ENCODE data around the gene OR6P1.

The OR6P1 gene, protein sequence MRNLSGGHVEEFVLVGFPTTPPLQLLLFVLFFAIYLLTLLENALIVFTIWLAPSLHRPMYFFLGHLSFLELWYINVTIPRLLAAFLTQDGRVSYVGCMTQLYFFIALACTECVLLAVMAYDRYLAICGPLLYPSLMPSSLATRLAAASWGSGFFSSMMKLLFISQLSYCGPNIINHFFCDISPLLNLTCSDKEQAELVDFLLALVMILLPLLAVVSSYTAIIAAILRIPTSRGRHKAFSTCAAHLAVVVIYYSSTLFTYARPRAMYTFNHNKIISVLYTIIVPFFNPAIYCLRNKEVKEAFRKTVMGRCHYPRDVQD

GRCh38 chr1:158570480-158570879 is at the start of gene OR6P1:
OR6P1 (minus strand) TSS chr1:158570580; CDS start chr1:158563604, 6,976 bp downstream.
- no peak for DNase-seq

DNA sequence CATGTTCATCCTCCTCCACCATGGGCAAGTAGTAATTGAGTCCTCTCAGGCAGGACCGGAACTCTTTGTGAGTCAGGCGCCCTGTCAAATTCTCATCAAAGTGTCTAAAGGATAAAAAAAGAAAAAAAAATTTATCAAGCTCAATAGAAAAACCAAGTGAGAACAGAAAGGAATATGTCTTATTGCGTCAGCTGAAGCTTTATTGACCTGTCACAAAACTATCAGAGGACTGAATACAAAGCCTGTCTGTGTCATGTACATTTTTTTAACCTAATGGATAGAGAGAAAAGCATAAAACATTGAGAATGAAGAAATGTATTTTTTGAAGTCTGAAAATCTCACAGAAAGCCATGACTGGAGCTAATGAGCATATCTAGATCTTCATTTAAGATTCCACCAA is 43.4 kb upstream of the OR6P1 start:
- DNase-seq: no peak

- no peak for DNase-seq
Observed at GRCh38 chr1:158611916-158612315, 41.5 kb upstream of the OR6P1 start.

DNA sequence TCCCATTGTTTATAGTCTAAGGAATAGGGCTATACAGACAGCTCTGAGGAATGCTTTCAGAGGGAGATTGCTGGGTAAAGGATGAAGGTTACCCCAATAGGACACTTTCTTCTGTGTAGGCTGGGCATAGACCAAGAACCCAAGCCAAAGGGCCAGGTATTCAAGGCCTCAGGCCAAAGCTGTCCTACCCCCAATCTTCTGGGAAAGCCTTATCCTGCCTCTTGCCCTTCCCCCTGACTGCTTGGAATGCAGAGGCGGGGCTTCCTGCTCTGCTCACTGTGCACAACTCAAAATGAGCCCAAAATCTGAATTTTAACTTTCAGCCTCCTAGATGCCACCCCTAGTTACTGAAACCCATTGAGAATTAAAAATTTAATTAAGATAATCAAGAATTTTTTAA is 36.9 kb upstream of the OR6P1 start:
- DNase-seq: no peak

GRCh38 chr1:158604968-158605367 is 34.6 kb upstream of the OR6P1 start, which contains the start of gene OR10Z1:
OR10Z1 (plus strand) TSS chr1:158605268; CDS start chr1:158606439, 1,171 bp downstream.
- DNase-seq: no peak

DNA sequence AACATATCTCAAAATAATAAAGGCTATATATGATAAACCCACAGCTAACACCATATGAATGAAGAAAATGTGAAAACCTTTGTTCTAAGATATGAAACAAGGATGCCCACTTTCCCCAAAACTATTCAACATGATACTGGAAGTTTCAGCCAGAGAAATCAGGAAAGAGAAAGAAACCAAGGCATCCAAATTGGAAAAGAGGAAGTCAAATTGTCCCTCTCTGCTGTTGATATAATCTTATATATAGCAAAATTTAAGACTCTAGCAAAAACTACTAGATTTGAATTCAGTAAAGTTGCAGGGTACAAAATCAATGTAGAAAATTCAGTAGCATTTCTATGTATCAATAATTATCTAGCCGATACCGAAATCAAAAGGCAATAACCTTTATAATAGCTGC is 30.4 kb upstream of the OR6P1 start:
- no peak for DNase-seq

DNA sequence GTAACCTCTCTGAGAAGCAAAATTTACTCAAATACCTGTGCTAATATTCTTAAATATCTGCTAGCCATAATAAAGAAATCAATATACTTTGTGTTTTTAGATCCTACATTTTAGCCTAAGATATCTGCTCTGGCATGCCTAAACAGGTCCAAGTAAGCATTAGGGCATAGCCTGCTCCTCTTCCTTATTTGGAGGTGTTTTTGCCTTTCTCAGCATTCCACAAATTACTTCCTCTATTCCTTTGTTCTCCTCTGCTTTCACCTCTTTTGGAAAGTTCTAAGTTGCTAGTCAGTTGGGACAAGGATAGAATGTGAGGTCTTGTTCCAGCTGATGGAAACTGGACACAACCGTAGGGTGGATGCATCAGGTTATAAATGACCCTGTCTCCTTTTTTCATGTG is 16.6 kb upstream of the OR6P1 start:
- no peak for DNase-seq

GRCh38 chr1:158583962-158584361 is 13.6 kb upstream of the OR6P1 start:
- no peak for DNase-seq

GRCh38 chr1:158579733-158580132 is 9.4 kb upstream of the OR6P1 start, which contains the start of gene OR10X1:
OR10X1 (minus strand) TSS chr1:158579899; CDS start chr1:158579899, 0 bp downstream.
- no peak for DNase-seq

- no peak for DNase-seq
Observed at GRCh38 chr1:158577561-158577960, 7.2 kb upstream of the OR6P1 start.

- no peak for DNase-seq
Observed at GRCh38 chr1:158572226-158572625, 1.8 kb upstream of the OR6P1 start.

- DNase-seq: peak; percentile 60
Observed at GRCh38 chr1:158564608-158565007, 5.8 kb downstream of the OR6P1 start.

DNA sequence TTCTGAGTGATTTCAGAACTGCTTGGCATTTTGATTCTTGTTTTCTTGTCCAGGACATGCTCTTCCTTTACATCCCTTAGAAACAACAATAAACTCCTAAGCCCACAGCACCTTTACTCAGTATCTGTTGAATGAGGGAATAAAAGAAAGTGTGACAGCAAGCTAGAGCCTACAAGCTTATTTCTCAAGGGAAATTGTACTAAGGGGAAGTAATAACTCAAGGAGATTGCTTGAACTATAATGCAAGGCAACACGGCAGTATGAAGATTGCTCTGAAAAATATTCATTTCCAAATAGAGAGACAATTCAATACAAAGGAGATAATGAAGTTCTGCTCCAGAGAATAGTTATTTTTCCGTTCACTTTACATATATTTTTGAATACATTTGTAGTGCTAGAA is 6.5 kb downstream of the OR6P1 start:
- DNase-seq: no peak

DNA sequence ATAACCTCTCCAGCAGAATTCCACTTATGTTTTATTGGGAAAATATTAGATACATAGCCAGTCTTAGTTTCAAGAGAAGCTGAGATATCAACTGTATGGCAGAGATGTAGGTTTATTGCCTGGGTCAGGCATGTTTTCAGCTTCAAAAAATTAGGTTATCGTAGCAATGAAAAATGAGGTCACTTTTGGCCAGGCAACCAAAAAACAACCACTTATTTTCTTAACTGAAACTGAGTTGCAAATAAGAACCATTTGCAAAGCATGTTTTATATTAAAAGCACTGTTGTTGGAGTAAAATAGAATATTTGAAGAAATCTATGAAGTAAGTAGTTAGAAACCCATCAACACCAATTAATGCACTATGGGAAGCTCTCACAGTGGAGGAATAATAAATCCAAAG is 10.7 kb downstream of the OR6P1 start:
- DNase-seq: no peak

DNA sequence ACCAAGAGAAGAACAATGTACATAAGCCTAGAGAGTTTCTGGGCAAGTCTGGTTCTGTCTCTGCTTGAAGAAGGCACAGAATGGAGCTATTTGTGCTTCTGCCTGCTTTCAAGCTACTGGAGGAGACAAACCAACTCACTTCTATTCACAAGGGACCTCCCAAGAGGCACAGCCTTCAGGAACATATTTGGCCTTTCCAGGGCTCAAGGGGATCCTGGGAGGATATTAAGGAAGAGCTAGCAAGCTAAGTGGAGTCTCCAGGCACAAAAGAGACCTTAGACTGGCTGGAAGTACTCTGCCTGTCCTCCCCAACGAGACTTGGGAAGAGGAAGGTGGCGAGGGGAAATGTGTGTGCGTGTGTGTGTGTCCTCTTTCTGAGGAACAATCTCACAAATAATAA is 16.0 kb downstream of the OR6P1 start, which contains the start of gene OR6Y1:
Gene OR6Y1 (minus strand): TSS at position 54 of the 400 bp plus-strand sequence. CDS start 6,300 bp downstream, outside the sequence.
- no peak for DNase-seq

DNA sequence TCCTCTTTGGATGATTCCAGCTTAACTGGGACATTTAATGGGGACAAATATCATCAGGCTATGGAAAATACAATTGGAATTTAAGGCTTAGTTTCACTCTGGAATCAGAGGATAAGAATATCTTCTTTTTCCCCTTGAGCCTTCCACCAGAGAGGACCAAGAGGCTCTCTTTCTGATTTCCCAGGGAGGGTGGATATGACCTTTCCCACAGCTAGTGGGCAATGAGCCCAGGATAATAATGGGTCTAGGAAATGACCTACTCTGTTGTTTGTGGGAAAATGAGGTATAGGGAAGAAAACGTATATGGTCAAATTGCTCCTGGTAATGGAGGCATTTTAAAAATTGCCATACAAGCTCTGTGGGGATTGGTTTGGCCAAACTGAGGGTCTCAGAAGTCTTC is 18.1 kb downstream of the OR6P1 start:
- DNase-seq: no peak

GRCh38 chr1:158547533-158547932 is 22.8 kb downstream of the OR6P1 start:
- no peak for DNase-seq

DNA sequence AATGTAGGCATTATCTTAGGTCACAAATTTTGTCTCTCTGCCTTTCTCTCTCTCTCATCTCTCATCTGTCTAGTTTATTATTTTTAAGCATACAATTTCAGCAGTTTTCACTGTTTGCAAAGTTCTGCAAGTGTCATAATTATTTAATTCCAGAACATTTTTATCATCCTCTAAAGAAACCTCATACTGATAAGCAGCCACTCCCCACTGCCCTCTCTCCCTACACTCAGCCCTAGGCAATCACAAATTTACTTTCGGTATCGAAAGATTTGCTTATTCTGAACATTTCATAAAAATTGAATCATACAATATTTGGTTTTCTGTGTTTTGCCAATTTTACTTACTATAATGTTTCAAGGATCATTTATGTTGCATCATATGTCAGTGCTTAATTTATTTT is 32.8 kb downstream of the OR6P1 start:
- no peak for DNase-seq

- DNase-seq: no peak
Observed at GRCh38 chr1:158534496-158534895, 35.9 kb downstream of the OR6P1 start.

GRCh38 chr1:158527190-158527815 is 43.1 kb downstream of the OR6P1 start:
- DNase-seq: no peak

- DNase-seq: no peak
Observed at GRCh38 chr1:158521666-158522058, 48.7 kb downstream of the OR6P1 start.

DNA sequence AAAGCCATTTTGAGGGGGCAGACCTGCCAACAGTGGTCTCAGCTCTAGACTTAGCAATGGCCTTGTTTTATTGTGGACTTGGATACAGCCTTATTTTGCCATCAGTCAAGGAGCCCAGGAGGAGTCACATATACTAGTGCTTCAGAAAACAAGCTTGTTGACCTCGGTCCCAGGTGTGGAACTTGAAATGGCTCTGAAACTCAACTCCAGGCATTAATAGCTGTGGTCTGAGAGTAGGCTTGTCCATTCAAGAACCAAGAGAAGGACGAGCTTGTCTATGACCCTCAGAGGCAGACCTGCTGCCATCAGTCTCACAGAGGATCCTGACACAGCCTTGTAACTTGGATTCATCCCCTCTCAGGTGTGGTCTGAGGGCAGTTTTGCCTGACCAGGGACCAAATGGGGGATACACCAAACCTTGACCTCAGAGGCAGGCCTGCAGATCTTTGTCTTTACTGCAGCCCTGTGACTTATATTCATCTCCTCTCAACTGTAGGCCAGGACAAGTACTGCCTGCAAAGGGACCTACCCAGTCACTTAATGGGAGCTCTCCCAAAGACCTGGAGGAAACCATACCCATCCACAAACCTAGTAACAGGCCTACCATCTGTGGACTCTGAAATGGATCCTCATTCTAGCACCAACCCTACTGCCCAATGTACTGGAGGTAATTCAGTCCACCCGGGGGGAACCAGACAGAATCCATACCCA is 49.3 kb downstream of the OR6P1 start:
- no peak for DNase-seq

DNA sequence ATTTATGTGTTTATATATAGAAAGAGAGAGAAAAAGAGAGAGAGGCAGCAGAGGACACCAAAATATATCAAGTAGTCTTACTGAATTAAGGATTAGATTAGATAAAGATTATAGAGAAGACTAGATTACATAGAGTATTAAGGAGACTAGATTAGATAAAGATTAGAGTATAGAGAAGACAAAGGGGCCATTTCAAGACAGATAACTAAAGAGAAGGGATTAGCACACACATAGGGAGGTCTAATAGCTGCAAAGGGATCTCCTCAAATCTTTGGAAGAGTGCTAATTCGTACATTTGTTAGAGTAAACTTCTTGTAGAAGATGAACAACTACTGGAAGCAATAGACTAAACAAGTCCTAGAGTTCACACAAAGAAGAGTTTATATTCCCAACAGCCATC is 50.4 kb downstream of the OR6P1 start:
- no peak for DNase-seq

DNA sequence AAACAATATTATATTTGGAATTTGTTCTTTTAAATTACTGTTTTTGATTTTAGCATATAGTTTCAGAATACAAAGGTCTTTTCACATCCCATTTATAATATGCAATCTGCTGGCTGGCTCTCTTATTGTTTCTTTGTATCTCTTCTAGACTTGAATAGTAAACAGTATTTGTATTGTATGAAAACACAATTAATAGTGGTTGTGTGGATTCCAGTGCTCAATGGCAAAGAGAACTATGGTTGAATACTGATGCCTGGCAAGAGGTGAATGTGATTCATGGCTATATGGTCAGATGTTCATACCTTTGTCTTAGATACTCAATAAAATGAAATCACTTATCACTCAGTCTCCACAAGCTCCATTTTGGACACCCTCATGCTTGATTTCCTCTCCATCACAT is 53.4 kb downstream of the OR6P1 start:
- no peak for DNase-seq
